Islet precursor cell (in vitro differentiated cells): Measurements from ENCODE around the gene PADI3.
"Not testable (repeated sequence)": the region's sequence is repeated elsewhere in the genome, so short reads cannot be mapped to it uniquely, and the experiment has no call there.

Source experiments
- DNase-seq: peaks from one replicate; pipeline ENCODE4 v3.0.0-alpha.2; 2018

Gene PADI3

DNA sequence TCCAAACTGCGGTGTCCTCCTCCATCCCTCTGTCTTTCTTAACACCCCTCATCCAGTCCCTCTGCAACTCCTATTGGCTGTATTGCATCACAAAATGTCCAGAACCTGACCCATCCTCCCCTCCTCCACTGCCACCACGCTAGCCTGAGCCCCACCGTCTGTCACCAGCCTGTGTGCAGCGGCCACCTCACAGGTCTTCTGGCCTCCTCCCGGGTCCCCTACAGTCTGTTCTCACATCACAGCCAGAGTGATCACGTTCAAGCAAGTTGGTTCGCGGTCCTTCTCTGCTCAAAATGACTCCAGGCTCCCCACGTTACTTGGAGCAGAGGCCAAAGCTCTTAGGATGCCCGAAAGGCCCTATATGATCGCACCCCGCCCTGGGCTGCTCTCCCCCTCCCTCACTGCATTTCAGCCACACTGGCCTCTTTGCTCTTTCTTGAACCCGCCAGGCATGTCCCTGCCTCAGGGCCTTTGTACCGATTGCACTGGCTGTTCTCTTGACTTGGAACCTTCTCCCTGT, 56.7 kb downstream of the PADI3 start:
- no peak for DNase-seq

GRCh38 chr1:17306407-17306806, 57.5 kb downstream of the PADI3 start:
- DNase-seq = no peak

GRCh38 chr1:17306921-17307320, 58.0 kb downstream of the PADI3 start:
- DNase-seq = no peak

- no peak for DNase-seq
These were observed 58.4 kb downstream of the PADI3 start for GRCh38 chr1:17307329-17307728.

- DNase-seq = no peak
These were observed 59.0 kb downstream of the PADI3 start, which contains the start of gene PADI4 for GRCh38 chr1:17307946-17308345. Gene PADI4 (plus strand): TSS chr1:17308197. CDS start chr1:17308223, 26 bp downstream.

DNA sequence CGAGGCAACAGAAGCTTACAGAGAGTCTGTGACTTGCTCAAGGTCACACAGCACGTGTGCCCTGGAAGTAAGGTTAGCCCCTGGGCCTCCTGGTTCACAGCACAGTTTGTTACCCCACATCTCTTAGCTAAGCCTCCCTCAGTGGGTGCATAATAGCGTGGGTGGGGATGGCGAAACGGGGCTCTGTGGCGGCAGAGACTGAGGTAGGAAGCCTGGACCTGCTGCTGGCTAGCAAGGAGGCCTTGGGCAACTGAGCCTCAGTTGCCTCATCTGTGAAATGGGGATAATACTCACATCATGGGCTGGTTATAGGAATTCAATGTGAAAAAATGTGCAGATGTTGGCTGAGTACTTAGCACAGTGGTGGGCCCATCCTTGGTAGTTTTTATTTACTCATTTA, 59.7 kb downstream of the PADI3 start:
- DNase-seq = no peak

DNA sequence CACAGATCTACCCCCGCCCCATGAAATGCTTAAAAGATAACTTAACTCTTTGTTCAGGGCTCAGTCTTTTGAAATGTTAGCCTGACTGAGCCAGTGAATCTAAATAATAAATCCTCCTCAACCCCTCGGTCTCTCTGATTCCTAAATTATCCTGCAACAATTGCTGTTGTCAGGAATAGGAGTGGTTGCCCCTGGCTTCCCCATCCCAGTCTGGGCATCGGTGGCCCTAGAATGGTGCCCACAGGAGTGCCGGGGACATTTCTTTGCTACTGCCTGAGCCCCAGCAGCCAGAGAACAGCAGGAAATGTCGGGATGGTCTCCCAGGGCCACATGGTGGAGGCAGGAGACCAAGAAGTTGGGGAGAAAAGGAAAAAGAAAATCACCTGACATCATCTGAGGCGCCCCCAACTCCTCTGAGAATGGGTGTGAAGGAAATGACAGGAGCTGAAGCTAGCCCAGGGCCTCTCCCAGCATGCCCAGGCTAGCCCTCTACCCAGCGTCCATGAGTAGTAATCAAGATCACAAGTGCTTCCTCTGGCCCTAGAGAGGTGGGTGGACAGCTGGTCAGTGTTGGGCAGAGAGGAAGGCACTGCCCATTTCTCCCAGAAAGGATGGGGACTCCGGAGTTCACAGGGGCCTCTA, 60.6 kb downstream of the PADI3 start:
- DNase-seq = no peak

DNA sequence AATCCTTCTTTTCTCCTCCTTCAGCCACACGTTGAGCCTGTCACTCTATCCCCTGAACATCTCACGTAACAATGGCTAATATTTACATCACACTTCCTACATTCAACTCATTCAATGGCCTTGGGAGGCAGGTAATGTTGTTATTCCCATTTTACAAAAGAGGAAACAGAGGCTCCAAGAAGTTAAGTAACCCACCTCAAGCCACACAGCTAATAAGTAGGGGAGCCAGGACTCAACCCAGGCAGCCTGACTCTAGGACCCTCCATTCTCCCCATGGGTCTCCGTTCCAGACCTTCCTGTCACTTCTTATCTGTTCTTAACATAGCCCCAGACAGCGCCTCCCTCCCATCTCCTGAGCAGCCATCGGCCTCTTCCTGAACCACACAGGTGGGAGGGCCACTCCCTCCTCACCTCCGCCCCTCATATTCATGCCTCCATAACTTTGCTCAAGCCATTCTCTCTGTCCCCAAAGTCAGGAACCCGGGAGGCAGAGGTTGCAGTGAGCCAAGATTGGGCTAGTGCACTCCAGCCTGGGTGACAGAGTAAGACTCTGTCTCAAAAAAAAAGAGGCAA, 61.3 kb downstream of the PADI3 start:
- no peak for DNase-seq

- no peak for DNase-seq
These were observed 64.8 kb downstream of the PADI3 start for GRCh38 chr1:17313530-17314309.

DNA sequence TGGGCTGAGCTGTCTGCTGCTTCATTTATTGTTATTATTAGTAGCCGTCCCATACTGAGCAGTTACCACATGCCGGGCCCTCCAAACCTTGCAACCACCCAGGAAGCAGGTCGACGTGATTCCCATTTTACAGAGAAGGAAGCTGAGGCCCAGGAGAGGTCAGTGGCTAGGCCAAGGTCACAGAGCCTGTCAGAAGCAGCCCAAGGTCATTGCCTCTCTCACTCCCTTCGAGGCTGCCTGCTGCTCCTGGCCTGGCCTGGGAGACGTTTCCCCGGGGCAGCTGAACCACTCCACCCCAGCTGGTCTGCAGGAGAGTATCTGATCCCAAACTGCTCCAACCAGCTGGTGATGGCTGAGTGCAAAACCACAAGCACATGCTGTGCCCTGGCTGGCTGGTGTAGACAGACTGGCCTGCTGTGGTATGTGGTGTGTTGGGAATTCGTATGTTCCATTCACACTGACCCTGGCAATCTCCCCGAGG, 65.6 kb downstream of the PADI3 start:
- DNase-seq = peak; percentile 73

- peak; percentile 66 for DNase-seq
These were observed 66.7 kb downstream of the PADI3 start for GRCh38 chr1:17315542-17316130.

GRCh38 chr1:17316704-17317103, 67.8 kb downstream of the PADI3 start:
- DNase-seq = no peak

GRCh38 chr1:17318262-17318661, 69.4 kb downstream of the PADI3 start:
- no peak for DNase-seq

DNA sequence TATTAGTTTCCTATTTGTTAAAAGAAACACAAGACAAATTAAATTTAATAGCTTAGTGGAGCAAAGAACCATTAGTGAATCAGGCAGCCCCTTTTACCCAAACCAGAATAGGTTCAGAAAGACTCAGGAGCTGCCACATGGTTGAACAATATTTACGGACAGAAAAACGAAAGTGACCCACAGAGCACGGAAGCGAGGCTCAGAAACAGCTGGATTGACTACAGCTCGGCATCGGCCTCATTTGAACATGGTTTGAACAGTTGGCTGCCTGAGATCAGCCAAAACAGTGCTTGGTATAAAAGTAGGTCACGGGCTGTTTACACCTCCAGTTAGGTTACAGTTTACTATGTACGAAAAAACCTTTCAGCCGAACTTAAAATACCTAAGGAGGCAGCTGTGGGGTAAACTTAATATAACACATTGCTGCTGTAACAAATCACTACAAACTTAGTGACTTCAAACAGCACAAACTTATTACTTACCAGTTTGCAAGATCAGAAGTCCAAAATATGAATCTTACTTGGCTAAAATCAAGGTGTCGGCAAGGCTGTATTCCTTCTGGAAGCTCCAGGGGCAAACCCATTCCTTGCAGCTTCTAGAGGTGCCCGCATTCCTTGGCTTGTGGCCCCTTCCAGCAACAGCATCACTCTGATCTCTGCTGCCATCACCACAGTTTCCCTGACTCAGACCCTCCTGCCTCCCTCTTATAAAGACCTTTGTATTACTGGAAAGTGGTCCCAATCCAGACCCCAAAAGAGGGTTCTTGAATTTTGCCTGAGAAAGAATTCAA, 70.9 kb downstream of the PADI3 start:
- no peak for DNase-seq

DNA sequence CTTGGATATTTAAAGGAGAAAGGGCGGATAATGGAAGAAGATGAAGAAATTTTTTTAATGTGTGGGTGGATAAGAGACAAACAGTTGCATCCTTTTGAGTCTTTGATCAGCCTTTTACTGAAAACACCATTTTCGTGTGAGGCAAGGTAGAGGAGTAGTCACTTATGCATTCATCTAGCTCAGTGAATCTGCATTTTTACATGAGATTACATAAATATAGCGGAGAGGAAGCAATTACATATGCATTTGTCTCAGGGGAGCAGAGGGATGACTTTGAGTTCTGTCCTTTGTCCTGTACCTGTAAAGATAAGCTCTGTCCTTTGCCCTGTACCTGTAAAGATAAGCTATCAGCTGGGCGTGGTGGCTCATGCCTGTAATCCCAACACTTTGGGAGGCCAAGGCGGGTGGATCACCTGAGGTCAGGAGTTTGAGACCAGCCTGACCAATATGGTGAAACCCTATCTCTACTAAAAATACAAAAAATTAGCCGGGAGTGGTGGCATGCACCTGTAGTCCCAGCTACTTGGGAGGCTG, 73.0 kb downstream of the PADI3 start:
- not testable (repeated sequence) for DNase-seq

DNA sequence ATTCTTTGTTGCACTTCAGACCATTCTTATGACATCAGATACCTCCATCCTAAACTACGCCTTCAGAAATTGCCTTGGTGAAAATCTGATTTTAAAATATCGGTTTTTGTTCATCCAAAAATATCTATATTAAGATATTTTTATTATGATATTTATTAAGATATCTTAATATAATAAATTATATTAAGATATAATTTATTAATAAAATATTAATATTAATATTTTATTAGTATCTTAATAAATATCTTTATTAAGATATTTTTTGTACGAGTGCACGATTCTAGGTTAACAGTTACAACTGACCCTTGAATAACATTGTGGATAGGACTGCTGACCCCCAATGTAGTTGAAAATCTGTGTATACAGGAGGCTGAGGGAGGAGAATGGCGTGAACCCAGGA, 80.0 kb downstream of the PADI3 start:
- DNase-seq = no peak

DNA sequence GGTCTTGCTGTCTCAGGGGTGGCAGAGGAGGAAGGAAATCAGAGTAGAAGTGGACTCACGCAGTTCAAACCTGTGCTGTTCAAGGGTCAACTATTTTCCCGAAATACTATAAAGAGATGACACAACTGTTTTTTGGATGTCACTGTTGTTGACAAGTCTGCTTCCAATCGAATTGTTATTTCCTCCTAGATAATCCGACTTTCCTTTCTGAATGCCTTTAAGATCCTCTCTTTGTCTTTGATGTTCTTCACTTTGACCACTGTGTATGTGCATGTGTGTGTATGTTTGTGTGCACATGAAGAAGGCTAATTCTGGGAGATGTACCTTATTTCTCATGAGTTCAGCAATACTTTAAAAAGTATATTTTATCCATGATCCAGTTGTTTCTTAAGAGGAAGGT, 80.7 kb downstream of the PADI3 start:
- DNase-seq = no peak

- DNase-seq = no peak
These were observed 82.0 kb downstream of the PADI3 start for GRCh38 chr1:17330856-17331255.

DNA sequence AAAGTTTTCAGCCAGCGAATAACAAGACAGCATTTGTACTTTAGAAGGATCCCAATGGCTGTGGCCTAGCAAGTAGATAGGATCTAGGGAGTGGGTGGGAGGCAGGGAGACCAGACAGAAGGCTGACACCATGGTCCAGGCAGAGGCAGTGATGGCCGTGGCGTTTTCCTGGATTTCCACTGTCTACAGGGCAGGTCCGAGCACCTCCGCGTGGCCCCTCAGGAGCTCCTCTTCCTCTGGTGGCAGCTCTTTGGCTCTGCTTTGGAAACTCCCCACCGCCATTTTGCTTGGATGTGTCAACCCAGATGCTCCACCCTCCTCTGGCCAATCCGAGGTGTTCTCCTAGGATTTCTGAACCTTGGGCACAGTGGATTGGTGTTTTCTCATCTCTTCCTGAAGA, 84.2 kb downstream of the PADI3 start:
- DNase-seq = no peak
